SK-N-SH treated with all-trans-retinoic acid at 6 μM for 48 hours (cell line): ENCODE data around the gene ABCA13.

Source experiments
- ATAC-seq: fragments of 200-7000 bp; cut with Tn5 transposase; 3 replicates; pipeline ENCODE4 v1.9.1; 2020; ENCODE audit warnings: mild to moderate bottlenecking, moderate library complexity
- ARNTL ChIP-seq: fragments of 450-650 bp; formaldehyde crosslinking; IDR thresholded peaks from 2 replicates; pipeline ENCODE4 v1.5.0; 2020; ENCODE audit warnings: low read depth, mild to moderate bottlenecking, moderate library complexity, borderline replicate concordance
- BACH2 ChIP-seq: fragments of 250-450 bp; sonication (Bioruptor Pico); IDR thresholded peaks from 2 replicates; pipeline ENCODE4 v1.9.0; 2021; ENCODE audit warnings: mild to moderate bottlenecking, borderline replicate concordance
- CREB5 ChIP-seq: fragments of 250-450 bp; sonication (Bioruptor Pico); IDR thresholded peaks from 2 replicates; pipeline ENCODE4 v1.5.1; 2020; ENCODE audit warnings: low read depth, mild to moderate bottlenecking, moderate library complexity
- CSDC2 ChIP-seq: fragments of 250-450 bp; sonication (Bioruptor Pico); IDR thresholded peaks from 2 replicates; pipeline ENCODE4 v1.5.0; 2020; ENCODE audit warnings: mild to moderate bottlenecking, moderate library complexity
- CSRNP3 ChIP-seq: fragments of 250-450 bp; sonication (Bioruptor Pico); IDR thresholded peaks from 2 replicates; pipeline ENCODE4 v1.5.1; 2021; ENCODE audit warnings: mild to moderate bottlenecking, moderate library complexity
- ESRRG ChIP-seq: fragments of 250-450 bp; sonication (Bioruptor Pico); IDR thresholded peaks from 2 replicates; pipeline ENCODE4 v1.6.1; 2021; ENCODE audit warnings: mild to moderate bottlenecking
- GLIS3 ChIP-seq: fragments of 250-450 bp; sonication (Bioruptor Pico); IDR thresholded peaks from 2 replicates; pipeline ENCODE4 v1.5.0; 2020; ENCODE audit warnings: mild to moderate bottlenecking, moderate library complexity
- ISL1 ChIP-seq: fragments of 250-450 bp; sonication (Bioruptor Pico); IDR thresholded peaks from 2 replicates; pipeline ENCODE4 v2.1.2; 2022; ENCODE audit warnings: mild to moderate bottlenecking, moderate library complexity
- OSR1 ChIP-seq: fragments of 250-450 bp; sonication (Bioruptor Pico); IDR thresholded peaks from 2 replicates; pipeline ENCODE4 v1.8.0; 2022; ENCODE audit warnings: moderate library complexity, mild to moderate bottlenecking, inconsistent platforms
- PATZ1 ChIP-seq: fragments of 250-450 bp; sonication (Bioruptor Pico); IDR thresholded peaks from 2 replicates; pipeline ENCODE4 v1.8.0; 2020; ENCODE audit warnings: mild to moderate bottlenecking, moderate library complexity, borderline replicate concordance
- POU6F1 ChIP-seq: fragments of 250-450 bp; sonication (Bioruptor Pico); IDR thresholded peaks from 2 replicates; pipeline ENCODE4 v1.8.0; 2021; ENCODE audit warnings: low read depth, mild to moderate bottlenecking, moderate library complexity, borderline replicate concordance
- PPARA ChIP-seq: fragments of 250-450 bp; sonication (Bioruptor Pico); IDR thresholded peaks from 2 replicates; pipeline ENCODE4 v1.5.0; 2020; ENCODE audit warnings: mild to moderate bottlenecking, borderline replicate concordance
- TCF4 ChIP-seq: fragments of 250-450 bp; sonication (Bioruptor Pico); IDR thresholded peaks from 2 replicates; pipeline ENCODE4 v1.8.0; 2021; ENCODE audit warnings: mild to moderate bottlenecking, moderate library complexity, borderline replicate concordance
- TOX ChIP-seq: fragments of 250-450 bp; sonication (Bioruptor Pico); IDR thresholded peaks from 2 replicates; pipeline ENCODE4 v1.8.0; 2021; ENCODE audit warnings: mild to moderate bottlenecking, moderate library complexity, borderline replicate concordance
- TSHZ2 ChIP-seq: fragments of 250-450 bp; sonication (Bioruptor Pico); IDR thresholded peaks from 2 replicates; pipeline ENCODE4 v1.5.0; 2020; ENCODE audit warnings: mild to moderate bottlenecking, moderate library complexity
- ZC3H10 ChIP-seq: fragments of 250-450 bp; sonication (Bioruptor Pico); IDR thresholded peaks from 2 replicates; pipeline ENCODE4 v1.5.1; 2021; ENCODE audit warnings: mild to moderate bottlenecking, moderate library complexity
- ZFP3 ChIP-seq: fragments of 250-450 bp; sonication (Bioruptor Pico); IDR thresholded peaks from 2 replicates; pipeline ENCODE4 v1.5.0; 2020; ENCODE audit warnings: mild to moderate bottlenecking, moderate library complexity
- ZFP30 ChIP-seq: fragments of 450-650 bp; formaldehyde crosslinking; IDR thresholded peaks from 2 replicates; pipeline ENCODE4 v1.5.0; 2022; ENCODE audit warnings: mild to moderate bottlenecking, moderate library complexity
- ZNF565 ChIP-seq: fragments of 450-650 bp; formaldehyde crosslinking; conservative IDR thresholded peaks from 2 replicates; pipeline ENCODE4 v1.5.0; 2020; ENCODE audit warnings: low read depth, mild to moderate bottlenecking, moderate library complexity
- ZNF70 ChIP-seq: fragments of 450-650 bp; formaldehyde crosslinking; IDR thresholded peaks from 2 replicates; pipeline ENCODE4 v1.5.0; 2020; ENCODE audit warnings: mild to moderate bottlenecking, moderate library complexity
- ZNF8 ChIP-seq: fragments of 450-650 bp; formaldehyde crosslinking; IDR thresholded peaks from 2 replicates; pipeline ENCODE4 v1.5.0; 2020; ENCODE audit warnings: mild to moderate bottlenecking, moderate library complexity

The ABCA13 gene

GRCh38 chr7:48376263-48376662, 205.0 kb downstream of the ABCA13 start (continued):
- TF ChIP-seq ZC3H10 (CRISPR knock-in tag) (no peak), ZFP30 (no peak), ZNF70 (CRISPR knock-in tag) (no peak), PATZ1 (no peak), ZNF8 (CRISPR knock-in tag) (no peak)

GRCh38 chr7:48380921-48381320, 209.7 kb downstream of the ABCA13 start:
- TF ChIP-seq PPARA = no peak
- TF ChIP-seq POU6F1 (CRISPR knock-in tag) = no peak
- no peak for TF ChIP-seq CSDC2 (CRISPR knock-in tag)
- no peak for TF ChIP-seq ZNF565 (CRISPR knock-in tag)
- no peak for TF ChIP-seq ARNTL (CRISPR knock-in tag)
- no peak for ATAC-seq

GRCh38 chr7:48381571-48381970, 210.3 kb downstream of the ABCA13 start:
- no peak for ATAC-seq
- no peak for TF ChIP-seq GLIS3 (CRISPR knock-in tag)
- no peak for TF ChIP-seq OSR1
- TF ChIP-seq ZNF565 (CRISPR knock-in tag) = no peak
- no peak for TF ChIP-seq ESRRG (CRISPR knock-in tag)
- TF ChIP-seq TCF4 = no peak
- TF ChIP-seq POU6F1 (CRISPR knock-in tag) = no peak
- TF ChIP-seq CSDC2 (CRISPR knock-in tag) = no peak
- no peak for TF ChIP-seq TSHZ2 (CRISPR knock-in tag)
- no peak for TF ChIP-seq ARNTL (CRISPR knock-in tag)
- no peak for TF ChIP-seq TOX (CRISPR knock-in tag)
- TF ChIP-seq ZFP3 (CRISPR knock-in tag) = no peak
- TF ChIP-seq ISL1 (CRISPR knock-in tag) = no peak
- TF ChIP-seq ZNF8 (CRISPR knock-in tag) = no peak
- TF ChIP-seq, all 23 proteins: peak for 0

- ATAC-seq = no peak
- no peak for TF ChIP-seq ZFP30
- no peak for TF ChIP-seq OSR1
- no peak for TF ChIP-seq CREB5 (CRISPR knock-in tag)
- TF ChIP-seq ESRRG (CRISPR knock-in tag) = no peak
- no peak for TF ChIP-seq CSRNP3 (CRISPR knock-in tag)
- no peak for TF ChIP-seq PATZ1
- TF ChIP-seq ARNTL (CRISPR knock-in tag) = no peak
- no peak for TF ChIP-seq ZNF70 (CRISPR knock-in tag)
- TF ChIP-seq GLIS3 (CRISPR knock-in tag) = no peak
- no peak for TF ChIP-seq TCF4
- TF ChIP-seq BACH2 (CRISPR knock-in tag) = no peak
Observed at GRCh38 chr7:48384180-48384752, 213.0 kb downstream of the ABCA13 start.
